Measurements from ENCODE around the gene VAMP8.
"Not testable (repeated sequence)": the region's sequence is repeated elsewhere in the genome, so short reads cannot be mapped to it uniquely, and the experiment has no call there.

The VAMP8 gene

DNA sequence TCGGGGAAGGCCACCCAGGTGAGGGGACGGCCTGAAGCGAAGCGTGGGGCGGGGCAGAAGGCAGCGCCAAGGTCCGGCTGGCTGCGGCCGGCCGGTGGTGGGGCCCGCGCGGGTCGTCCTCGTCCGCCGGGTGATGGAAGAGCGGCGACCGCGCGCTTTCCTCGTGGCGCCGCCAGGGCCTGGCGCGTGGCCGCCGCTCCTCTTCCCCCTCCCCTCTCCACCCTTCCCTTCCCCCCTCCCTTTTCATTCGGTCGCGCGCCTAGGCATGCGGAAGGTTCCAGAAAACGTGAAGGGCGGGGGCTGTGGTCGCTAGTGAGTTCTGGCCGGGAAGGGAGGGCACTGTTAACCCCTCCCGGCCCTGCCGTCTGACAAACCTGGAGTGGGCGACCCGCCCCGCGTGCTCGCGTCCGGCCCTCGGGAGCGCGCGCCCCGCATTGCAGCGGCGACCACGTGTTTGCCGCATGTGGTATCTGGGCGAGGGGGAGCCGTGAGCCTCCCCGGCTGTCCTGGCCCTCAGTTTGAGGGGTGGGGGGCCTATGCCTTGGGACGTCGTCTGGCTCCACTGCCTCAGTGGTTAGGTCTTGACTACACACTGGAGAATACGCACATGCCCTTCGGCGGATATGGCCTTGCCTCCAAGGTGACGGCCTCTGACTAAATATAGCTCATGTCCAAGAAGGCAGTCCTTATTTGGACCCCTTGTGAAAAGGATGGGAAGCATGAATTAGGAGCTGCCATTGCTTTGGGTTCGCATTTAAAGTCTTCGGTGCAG lies 37.8 kb upstream of the VAMP8 start:
- Histone ChIP-seq H3K36me3 (ENCODE audit: insufficient read depth, low read length) (peaks cover 41% of the 10 kb centered on the region), H3K27me3 (ENCODE audit: control insufficient read depth in 1 of 2, insufficient read depth in 2 of 2, low read length in 2 of 2) (no peaks in the 10 kb centered on the region), H3K4me1 (ENCODE audit: insufficient read depth, low read length) (peaks cover 50% of the 10 kb centered on the region), H3K27ac (ENCODE audit: low read depth, low read length) (peak overlapping the region; percentile 96), H3K9me3 (ENCODE audit: low read length) (no peaks in the 10 kb centered on the region), H3K9ac (ENCODE audit: low read length) (peak overlapping the region; percentile 77), H3K4me3 (ENCODE audit: low read depth in 1 of 2, low read length in 2 of 2) (peak overlapping the region; percentile 76 to 97)

DNA sequence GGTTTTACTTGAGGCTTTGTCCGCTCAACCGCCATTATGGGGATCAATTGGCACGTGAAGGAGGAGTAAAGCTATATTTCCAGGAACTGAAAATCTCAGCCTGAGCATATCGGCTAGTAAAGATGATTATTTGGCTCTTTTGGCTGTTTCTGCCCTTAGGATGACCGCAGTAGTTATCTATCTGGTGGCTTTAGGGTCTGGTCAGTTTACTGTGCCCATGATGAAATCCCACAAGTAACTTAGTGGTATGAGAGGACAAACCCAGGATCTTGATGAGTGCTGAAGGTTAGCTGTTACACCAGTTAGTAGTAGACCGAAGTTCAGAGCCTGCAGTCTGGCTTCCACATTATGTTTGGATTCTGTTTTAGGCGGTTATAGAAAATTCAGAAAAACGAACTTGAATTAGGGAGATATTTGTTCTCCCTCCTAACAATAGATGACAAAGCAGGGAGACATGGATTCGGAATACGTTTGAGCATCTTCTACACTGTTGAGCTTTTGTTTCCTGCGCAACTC lies 37.2 kb upstream of the VAMP8 start:
- H3K4me3 ChIP-seq (ENCODE audit: low read depth in 1 of 2, low read length in 2 of 2) = peak overlapping the region; percentile 76 to 97
- peaks cover 53% of the 10 kb centered on the region for H3K4me1 ChIP-seq (ENCODE audit: insufficient read depth, low read length)
- peaks cover 44% of the 10 kb centered on the region for H3K36me3 ChIP-seq (ENCODE audit: insufficient read depth, low read length)
- peak overlapping the region; percentile 77 for H3K9ac ChIP-seq (ENCODE audit: low read length)
- no peaks in the 10 kb centered on the region for H3K27me3 ChIP-seq (ENCODE audit: control insufficient read depth in 1 of 2, insufficient read depth in 2 of 2, low read length in 2 of 2)
- H3K9me3 ChIP-seq (ENCODE audit: low read length) = no peaks in the 10 kb centered on the region
- peak overlapping the region; percentile 96 for H3K27ac ChIP-seq (ENCODE audit: low read depth, low read length)

DNA sequence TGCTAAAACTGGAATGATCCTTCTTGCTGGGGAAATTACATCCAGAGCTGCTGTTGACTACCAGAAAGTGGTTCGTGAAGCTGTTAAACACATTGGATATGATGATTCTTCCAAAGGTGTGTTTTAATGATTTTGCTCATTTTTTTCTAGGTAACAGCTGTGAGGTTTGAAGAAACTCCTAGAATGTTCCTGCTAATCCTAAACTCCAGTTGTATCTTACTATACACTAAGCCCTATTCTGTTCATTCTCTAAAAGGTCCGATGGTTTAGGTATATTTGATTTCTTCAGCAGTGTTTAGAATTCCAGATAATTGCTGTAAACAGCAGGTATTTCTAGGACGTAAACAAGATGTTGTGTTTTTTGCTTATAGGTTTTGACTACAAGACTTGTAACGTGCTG lies 36.1 kb upstream of the VAMP8 start:
- Histone ChIP-seq H3K4me1 (ENCODE audit: insufficient read depth, low read length) (peaks cover 51% of the 10 kb centered on the region), H3K27ac (ENCODE audit: low read depth, low read length) (peak overlapping the region; percentile 96), H3K36me3 (ENCODE audit: insufficient read depth, low read length) (peaks cover 53% of the 10 kb centered on the region), H3K9ac (ENCODE audit: low read length) (peak overlapping the region; percentile 77), H3K27me3 (ENCODE audit: control insufficient read depth in 1 of 2, insufficient read depth in 2 of 2, low read length in 2 of 2) (no peaks in the 10 kb centered on the region), H3K4me3 (ENCODE audit: low read depth in 1 of 2, low read length in 2 of 2) (peak overlapping the region in 1 of 2 donors; percentile 76), H3K9me3 (ENCODE audit: low read length) (no peaks in the 10 kb centered on the region)

DNA sequence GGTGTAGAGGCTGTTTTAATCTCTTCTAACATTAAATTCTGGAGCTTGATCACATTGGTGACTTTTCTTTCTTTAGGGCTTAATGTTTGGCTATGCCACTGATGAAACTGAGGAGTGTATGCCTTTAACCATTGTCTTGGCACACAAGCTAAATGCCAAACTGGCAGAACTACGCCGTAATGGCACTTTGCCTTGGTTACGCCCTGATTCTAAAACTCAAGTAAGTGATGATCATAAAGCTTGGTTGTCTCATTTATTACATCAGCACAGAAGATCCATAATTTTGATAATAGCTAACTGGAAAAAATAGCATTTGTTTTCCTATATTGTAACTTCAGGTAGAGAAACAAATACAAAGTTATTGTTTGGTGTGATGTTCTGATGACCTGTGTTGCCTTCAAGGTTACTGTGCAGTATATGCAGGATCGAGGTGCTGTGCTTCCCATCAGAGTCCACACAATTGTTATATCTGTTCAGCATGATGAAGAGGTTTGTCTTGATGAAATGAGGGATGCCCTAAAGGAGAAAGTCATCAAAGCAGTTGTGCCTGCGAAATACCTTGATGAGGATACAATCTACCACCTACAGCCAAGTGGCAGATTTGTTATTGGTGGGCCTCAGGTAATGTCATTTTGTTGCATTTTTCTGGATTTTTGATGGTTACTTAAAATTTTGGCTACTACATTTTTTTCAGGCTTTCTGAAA lies 35.5 kb upstream of the VAMP8 start:
- Histone ChIP-seq H3K27ac (ENCODE audit: low read depth, low read length) (peak overlapping the region; percentile 96), H3K9ac (ENCODE audit: low read length) (peak overlapping the region; percentile 77), H3K36me3 (ENCODE audit: insufficient read depth, low read length) (peaks cover 53% of the 10 kb centered on the region), H3K9me3 (ENCODE audit: low read length) (no peaks in the 10 kb centered on the region), H3K4me1 (ENCODE audit: insufficient read depth, low read length) (peaks cover 45% of the 10 kb centered on the region), H3K27me3 (ENCODE audit: control insufficient read depth in 1 of 2, insufficient read depth in 2 of 2, low read length in 2 of 2) (no peaks in the 10 kb centered on the region), H3K4me3 (ENCODE audit: low read depth in 1 of 2, low read length in 2 of 2) (peak overlapping the region in 1 of 2 donors; percentile 76)

DNA sequence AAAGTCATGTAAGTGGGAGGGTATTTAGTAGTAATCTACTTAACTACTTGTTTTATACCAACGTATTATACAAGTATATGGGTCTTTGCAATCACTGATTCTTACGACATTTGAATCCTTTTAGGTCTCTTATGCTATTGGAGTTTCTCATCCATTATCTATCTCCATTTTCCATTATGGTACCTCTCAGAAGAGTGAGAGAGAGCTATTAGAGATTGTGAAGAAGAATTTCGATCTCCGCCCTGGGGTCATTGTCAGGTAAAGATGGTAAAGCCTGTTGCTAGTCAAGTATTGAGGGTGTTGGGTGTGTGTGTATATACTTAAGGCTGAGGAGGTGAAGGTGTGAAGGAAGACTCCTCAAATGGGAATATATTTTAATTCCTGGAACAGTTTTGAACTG lies 34.6 kb upstream of the VAMP8 start:
- no peaks in the 10 kb centered on the region for H3K9me3 ChIP-seq (ENCODE audit: low read length)
- no peak overlapping the region for H3K27ac ChIP-seq (ENCODE audit: low read depth, low read length)
- H3K4me1 ChIP-seq (ENCODE audit: insufficient read depth, low read length) = peaks cover 36% of the 10 kb centered on the region
- peak overlapping the region; percentile 31 for H3K9ac ChIP-seq (ENCODE audit: low read length)
- H3K36me3 ChIP-seq (ENCODE audit: insufficient read depth, low read length) = peaks cover 53% of the 10 kb centered on the region
- H3K27me3 ChIP-seq (ENCODE audit: control insufficient read depth in 1 of 2, insufficient read depth in 2 of 2, low read length in 2 of 2) = no peaks in the 10 kb centered on the region
- H3K4me3 ChIP-seq (ENCODE audit: low read depth in 1 of 2, low read length in 2 of 2) = peak overlapping the region in 1 of 2 donors; percentile 4

DNA sequence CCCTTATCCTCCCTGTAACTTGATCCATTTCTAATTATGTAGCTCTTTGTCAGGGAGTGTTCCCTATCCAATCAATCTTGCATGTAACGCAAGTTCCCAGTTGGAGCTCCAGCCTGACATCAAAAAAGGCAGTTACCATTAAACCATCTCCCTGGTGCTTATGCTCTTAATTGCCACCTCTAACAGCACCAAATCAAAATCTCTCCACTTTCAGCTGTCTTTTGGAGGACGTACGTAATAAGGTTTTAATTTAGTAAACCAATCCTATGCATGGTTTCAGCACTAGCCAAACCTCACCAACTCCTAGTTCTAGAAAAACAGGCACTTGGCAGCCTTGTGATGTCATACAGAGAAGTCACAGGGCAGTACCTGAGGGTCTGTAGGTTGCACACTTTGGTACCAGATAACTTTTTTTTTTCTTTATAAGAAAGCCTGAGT lies 33.1 kb upstream of the VAMP8 start:
- peaks cover 36% of the 10 kb centered on the region for H3K4me1 ChIP-seq (ENCODE audit: insufficient read depth, low read length)
- H3K4me3 ChIP-seq (ENCODE audit: low read depth in 1 of 2, low read length in 2 of 2); H3K27me3 ChIP-seq (ENCODE audit: control insufficient read depth in 1 of 2, insufficient read depth in 2 of 2, low read length in 2 of 2); H3K27ac ChIP-seq (ENCODE audit: low read depth, low read length); H3K9me3 ChIP-seq (ENCODE audit: low read length); H3K9ac ChIP-seq (ENCODE audit: low read length): not testable (repeated sequence)
- peaks cover 58% of the 10 kb centered on the region for H3K36me3 ChIP-seq (ENCODE audit: insufficient read depth, low read length)

DNA sequence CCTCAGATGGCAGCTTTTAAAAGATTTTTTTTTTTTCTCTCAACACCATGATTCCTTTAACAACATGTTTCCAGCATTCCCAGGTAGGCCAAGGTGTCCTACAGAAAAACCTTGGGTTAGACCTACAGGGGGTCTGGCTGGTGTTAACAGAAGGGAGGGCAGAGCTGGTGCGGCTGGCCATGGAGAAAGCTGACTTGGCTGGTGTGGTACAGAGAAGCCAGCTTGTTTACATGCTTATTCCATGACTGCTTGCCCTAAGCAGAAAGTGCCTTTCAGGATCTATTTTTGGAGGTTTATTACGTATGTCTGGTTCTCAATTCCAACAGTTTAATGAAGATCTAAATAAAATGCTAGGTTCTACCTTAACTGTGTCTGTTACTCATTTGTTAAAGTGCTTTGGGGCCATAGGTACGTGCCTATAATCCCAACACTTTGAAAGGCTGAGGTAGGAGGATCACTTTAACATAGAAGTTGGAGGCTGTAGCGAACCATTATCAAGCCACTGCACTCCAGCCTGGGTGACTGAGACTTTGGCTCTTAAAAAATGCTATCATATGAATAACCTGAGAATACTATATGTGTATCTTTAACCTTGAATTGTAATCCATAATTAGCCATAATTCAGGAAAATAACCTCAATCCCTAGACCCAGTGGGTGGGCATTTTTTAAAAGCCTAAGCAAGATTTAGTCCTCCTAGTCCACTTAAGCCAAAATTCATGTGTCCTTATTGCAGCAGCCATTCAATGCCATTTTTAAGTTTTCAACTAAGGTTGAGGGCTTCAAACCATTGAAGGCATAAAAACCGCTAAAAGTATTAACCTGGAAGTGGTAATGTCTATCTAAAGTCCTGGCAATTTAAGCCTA lies 32.2 kb upstream of the VAMP8 start:
- not testable (repeated sequence) for H3K4me3 ChIP-seq (ENCODE audit: low read depth in 1 of 2, low read length in 2 of 2); H3K9me3 ChIP-seq (ENCODE audit: low read length); H3K27me3 ChIP-seq (ENCODE audit: control insufficient read depth in 1 of 2, insufficient read depth in 2 of 2, low read length in 2 of 2); H3K9ac ChIP-seq (ENCODE audit: low read length); H3K27ac ChIP-seq (ENCODE audit: low read depth, low read length)
- Histone ChIP-seq H3K4me1 (ENCODE audit: insufficient read depth, low read length) (peaks cover 36% of the 10 kb centered on the region), H3K36me3 (ENCODE audit: insufficient read depth, low read length) (peaks cover 64% of the 10 kb centered on the region)

DNA sequence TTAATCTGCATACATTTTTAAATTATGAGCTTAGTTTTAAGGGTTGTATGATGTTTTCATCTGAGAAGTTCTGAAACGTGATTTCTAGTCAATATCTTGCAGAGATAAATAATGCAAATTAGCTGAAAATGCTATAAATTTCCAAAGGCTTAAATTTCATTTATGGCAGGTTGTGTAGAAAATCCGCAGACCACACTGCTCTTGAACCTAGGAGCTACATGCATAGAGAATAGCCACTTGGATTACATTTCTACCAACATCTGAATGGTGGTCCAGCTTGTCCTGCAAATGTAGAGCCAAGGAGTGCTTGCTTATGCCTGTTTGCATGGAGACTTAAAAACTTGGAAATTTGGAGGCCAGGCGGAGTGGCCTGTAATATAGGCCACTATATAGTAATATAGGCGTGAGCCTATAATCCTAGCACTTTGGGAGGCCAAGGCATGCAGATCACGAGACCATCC lies 31.6 kb upstream of the VAMP8 start:
- no peak overlapping the region for H3K4me3 ChIP-seq (ENCODE audit: low read depth in 1 of 2, low read length in 2 of 2)
- no peak overlapping the region for H3K9ac ChIP-seq (ENCODE audit: low read length)
- H3K4me1 ChIP-seq (ENCODE audit: insufficient read depth, low read length) = peaks cover 32% of the 10 kb centered on the region
- no peaks in the 10 kb centered on the region for H3K27me3 ChIP-seq (ENCODE audit: control insufficient read depth in 1 of 2, insufficient read depth in 2 of 2, low read length in 2 of 2)
- peaks cover 68% of the 10 kb centered on the region for H3K36me3 ChIP-seq (ENCODE audit: insufficient read depth, low read length)
- no peaks in the 10 kb centered on the region for H3K9me3 ChIP-seq (ENCODE audit: low read length)
- no peak overlapping the region for H3K27ac ChIP-seq (ENCODE audit: low read depth, low read length)

DNA sequence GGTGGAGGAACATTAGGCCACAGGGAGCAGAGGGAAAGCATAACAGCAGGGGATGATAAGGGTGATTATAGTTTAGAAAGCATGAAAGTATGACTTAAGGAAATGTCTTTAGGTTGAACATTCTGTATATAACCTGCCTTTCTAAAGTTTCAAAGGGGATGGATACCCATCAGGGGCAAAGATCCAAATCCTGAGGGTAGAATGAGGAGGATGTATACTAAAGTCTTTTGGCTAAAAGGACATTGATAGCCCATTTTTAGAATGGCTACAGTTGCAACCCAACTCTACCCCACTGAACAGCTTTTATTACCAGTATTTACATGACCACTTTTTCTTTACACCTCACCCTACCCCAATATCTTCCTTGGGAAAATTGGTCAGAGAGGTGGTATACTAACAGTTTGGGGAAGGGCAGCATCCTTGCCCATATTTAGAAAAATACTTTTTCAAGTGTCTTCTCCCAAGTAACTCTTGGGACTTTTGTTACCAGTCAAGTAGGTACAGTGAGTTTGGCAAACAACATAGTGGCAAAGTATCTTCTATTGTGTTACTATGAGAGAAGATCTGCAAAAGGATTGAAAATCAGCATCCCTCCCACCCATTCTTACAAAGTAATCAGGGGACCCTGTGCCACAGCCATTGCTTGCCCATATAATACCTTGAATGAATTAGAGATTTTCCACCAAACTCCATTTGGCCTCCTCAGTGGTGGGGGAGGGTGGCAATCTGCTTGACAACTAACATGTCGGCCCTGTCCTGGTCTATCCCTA lies 30.1 kb upstream of the VAMP8 start:
- no peak overlapping the region for H3K4me3 ChIP-seq (ENCODE audit: low read depth in 1 of 2, low read length in 2 of 2)
- peaks cover 17% of the 10 kb centered on the region for H3K4me1 ChIP-seq (ENCODE audit: insufficient read depth, low read length)
- no peak overlapping the region for H3K27ac ChIP-seq (ENCODE audit: low read depth, low read length)
- no peaks in the 10 kb centered on the region for H3K9me3 ChIP-seq (ENCODE audit: low read length)
- peaks cover 66% of the 10 kb centered on the region for H3K36me3 ChIP-seq (ENCODE audit: insufficient read depth, low read length)
- H3K27me3 ChIP-seq (ENCODE audit: control insufficient read depth in 1 of 2, insufficient read depth in 2 of 2, low read length in 2 of 2) = no peaks in the 10 kb centered on the region
- H3K9ac ChIP-seq (ENCODE audit: low read length) = no peak overlapping the region

DNA sequence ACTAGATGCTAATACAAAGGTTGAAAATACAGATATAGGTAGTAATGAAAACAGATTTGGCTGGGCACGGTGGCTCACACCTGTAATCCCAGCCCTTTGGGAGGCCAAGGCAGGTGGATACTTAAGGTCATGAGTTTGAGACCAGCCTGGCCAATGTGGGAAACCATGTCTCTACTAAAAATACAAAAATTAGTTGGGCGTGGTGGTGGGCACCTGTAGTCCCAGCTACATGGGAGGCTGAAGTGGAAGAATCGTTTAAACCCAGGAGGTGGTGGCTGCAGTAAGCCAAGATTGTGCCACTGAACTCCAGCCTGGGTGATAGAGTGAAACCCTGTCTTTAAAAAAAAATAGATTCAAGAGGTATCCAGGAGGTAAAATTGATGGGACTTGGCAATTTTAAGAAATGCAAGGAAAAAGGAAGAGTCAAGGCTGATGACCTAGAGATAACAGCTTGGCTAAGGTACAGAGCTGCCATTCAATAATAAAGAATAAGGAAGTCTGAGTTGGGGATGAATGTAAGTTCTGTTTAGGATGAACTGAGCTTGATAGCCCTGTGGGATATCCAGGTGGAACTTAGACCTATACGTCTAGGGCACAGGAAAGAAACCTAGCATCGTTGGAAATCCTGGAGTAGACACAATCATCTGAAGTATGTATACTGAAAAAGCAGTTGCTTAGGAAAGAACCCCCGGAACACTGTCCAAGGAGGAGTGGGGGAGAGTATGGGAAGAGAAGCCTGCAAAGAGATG lies 29.4 kb upstream of the VAMP8 start:
- H3K9me3 ChIP-seq (ENCODE audit: low read length) = no peaks in the 10 kb centered on the region
- H3K4me3 ChIP-seq (ENCODE audit: low read depth in 1 of 2, low read length in 2 of 2) = no peak overlapping the region
- H3K27ac ChIP-seq (ENCODE audit: low read depth, low read length) = no peak overlapping the region
- H3K4me1 ChIP-seq (ENCODE audit: insufficient read depth, low read length) = peaks cover 10% of the 10 kb centered on the region
- H3K27me3 ChIP-seq (ENCODE audit: control insufficient read depth in 1 of 2, insufficient read depth in 2 of 2, low read length in 2 of 2) = no peaks in the 10 kb centered on the region
- H3K9ac ChIP-seq (ENCODE audit: low read length) = no peak overlapping the region
- peaks cover 66% of the 10 kb centered on the region for H3K36me3 ChIP-seq (ENCODE audit: insufficient read depth, low read length)
